Left lung (tissue), 10 donors: Measurements from ENCODE around the gene ELF1. TPM values are rescaled to one million over a fixed set of nuclear protein-coding genes. Genes with fewer than 3 reads are reported as not detected.

Source experiments
- ATAC-seq: fragments of 200-7000 bp; cut with Tn5 transposase; one replicate; pipeline ENCODE4 v1.9.1; 2020; ENCODE audit warnings: moderate library complexity
- DNase-seq, 4 donors: peaks; one replicate each; pipeline ENCODE4 v3.0.0-alpha.2; 2013 to 2020
- H3K27ac ChIP-seq, 2 donors: fragments of 200-600 bp; sonication (generic) in 1 of 2; one replicate each; pipeline versions ENCODE4 v1.5.0 to v1.8.0; 2020 to 2021
- H3K27me3 ChIP-seq, 2 donors: fragments of 200-600 bp; sonication (generic) in 1 of 2; one replicate each; pipeline versions ENCODE4 v1.5.0 to v1.8.0; 2020 to 2021
- H3K36me3 ChIP-seq, 2 donors: fragments of 200-600 bp; sonication (generic) in 1 of 2; one replicate each; pipeline versions ENCODE4 v1.5.0 to v1.8.0; 2020 to 2021
- H3K4me1 ChIP-seq, 2 donors: fragments of 200-600 bp; one replicate each; pipeline ENCODE4 v1.8.0; 2021
- H3K4me3 ChIP-seq, 2 donors: fragments of 200-600 bp; sonication (generic) in 1 of 2; one replicate each; pipeline versions ENCODE4 v1.5.0 to v1.8.0; 2020 to 2021; ENCODE audit warnings: mild to moderate bottlenecking in 1 of 2
- H3K9me3 ChIP-seq, 2 donors: fragments of 200-600 bp; sonication (generic) in 1 of 2; one replicate each; pipeline versions ENCODE4 v1.5.0 to v1.8.0; 2020 to 2021
- intact Hi-C, 2 donors: fragments of 100-400 bp; cut with DNase I; formaldehyde crosslinking; loops; one replicate each; pipeline versions ENCODE4 v1.11.2 to v1.14.2; 2022
- polyA plus RNA-seq, 6 donors: library from polyadenylated mRNA; unstranded; fragments of 120-200 nt; gene quantifications; one replicate each; pipeline ENCODE4 v1.2.1, GENCODE V29; 2013; ENCODE audit not compliant: insufficient read length in 6 of 6
- total RNA-seq, 2 donors: library from RNA; stranded (reverse); fragmentation: NEBNext Ultra II Directional; extraction: Animal tissue kit (Norgen Biotek cat#: 25700); gene quantifications; one replicate each; pipeline ENCODE4 v1.2.1, GENCODE V29; 2021
- TF ChIP-seq, protein P1 (sequence below), 2 donors: fragments of 200-600 bp; sonication (generic) in 1 of 2; IDR thresholded peaks; one replicate each; pipeline versions ENCODE4 v1.5.0 to v1.8.0; 2021; ENCODE audit warnings: antibody characterized with exemption in 2 of 2
- donor health status: DM: no; HTN: yes; CAD: no.
- donor health status: DM: no; HTN: no; CAD: no.

ELF1 gene
- total and polyA plus RNA-seq, 8 donors = 46.6 to 84.6 (median 52.6) TPM

DNA sequence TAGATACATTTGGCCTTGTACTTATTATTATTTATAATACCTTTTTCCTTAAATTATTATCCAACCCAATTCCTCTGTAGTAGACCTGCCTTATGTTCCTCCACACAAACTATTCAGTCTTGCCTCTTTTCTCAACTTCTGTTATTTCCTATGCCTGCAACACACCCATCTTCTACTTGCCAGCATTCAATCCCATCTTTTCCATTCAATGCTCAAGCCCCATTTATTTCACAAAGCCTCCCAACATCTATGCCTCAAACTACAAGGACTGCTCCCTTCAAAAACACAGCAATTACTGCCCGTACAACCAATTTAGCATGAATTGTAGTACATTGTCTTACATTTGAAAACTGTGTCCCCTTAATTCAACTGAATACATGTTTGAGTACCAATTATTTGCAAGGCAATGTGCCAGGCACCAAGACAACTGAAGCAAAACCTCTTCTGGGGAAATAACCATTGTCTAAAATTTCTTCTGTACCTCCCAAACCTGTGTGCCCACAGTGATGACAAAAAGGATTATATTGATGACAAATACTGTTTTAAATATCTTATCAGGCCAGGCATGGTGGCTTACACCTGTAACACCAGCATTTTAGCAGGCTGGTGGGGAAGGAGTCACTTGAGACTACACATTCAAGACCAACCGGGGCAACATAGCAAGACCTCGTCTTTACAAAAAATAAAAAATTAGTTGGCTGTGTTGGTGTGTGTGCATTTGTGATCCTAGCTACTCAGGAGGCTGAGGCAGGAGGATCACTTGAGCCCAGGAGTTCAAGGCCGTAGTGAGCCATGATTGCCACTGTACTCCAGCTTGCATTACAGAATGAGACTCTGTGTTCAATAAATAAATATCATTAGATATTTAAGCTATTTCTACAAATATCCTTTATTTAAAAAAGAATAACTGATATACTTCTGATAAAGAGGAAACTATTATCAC lies 35.1 kb downstream of the ELF1 start:
- DNase-seq = no peak
- intact Hi-C loops = no loop called here
- peak overlapping the region in 1 of 2 donors; percentile 40 for H3K4me3 ChIP-seq
- H3K27me3 ChIP-seq = no peaks in the 10 kb centered on the region
- peak overlapping the region; percentile 86 to 90 for H3K27ac ChIP-seq
- ATAC-seq = no peak
- TF ChIP-seq, protein P1, sequence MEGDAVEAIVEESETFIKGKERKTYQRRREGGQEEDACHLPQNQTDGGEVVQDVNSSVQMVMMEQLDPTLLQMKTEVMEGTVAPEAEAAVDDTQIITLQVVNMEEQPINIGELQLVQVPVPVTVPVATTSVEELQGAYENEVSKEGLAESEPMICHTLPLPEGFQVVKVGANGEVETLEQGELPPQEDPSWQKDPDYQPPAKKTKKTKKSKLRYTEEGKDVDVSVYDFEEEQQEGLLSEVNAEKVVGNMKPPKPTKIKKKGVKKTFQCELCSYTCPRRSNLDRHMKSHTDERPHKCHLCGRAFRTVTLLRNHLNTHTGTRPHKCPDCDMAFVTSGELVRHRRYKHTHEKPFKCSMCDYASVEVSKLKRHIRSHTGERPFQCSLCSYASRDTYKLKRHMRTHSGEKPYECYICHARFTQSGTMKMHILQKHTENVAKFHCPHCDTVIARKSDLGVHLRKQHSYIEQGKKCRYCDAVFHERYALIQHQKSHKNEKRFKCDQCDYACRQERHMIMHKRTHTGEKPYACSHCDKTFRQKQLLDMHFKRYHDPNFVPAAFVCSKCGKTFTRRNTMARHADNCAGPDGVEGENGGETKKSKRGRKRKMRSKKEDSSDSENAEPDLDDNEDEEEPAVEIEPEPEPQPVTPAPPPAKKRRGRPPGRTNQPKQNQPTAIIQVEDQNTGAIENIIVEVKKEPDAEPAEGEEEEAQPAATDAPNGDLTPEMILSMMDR (IDR thresholded peaks at IDR 0.05) = no peak
- peaks cover 21 to 89% of the 10 kb centered on the region in 2 donors for H3K4me1 ChIP-seq
- H3K36me3 ChIP-seq = peaks cover 0 to 7% of the 10 kb centered on the region in 2 donors
- no peaks in the 10 kb centered on the region for H3K9me3 ChIP-seq

DNA sequence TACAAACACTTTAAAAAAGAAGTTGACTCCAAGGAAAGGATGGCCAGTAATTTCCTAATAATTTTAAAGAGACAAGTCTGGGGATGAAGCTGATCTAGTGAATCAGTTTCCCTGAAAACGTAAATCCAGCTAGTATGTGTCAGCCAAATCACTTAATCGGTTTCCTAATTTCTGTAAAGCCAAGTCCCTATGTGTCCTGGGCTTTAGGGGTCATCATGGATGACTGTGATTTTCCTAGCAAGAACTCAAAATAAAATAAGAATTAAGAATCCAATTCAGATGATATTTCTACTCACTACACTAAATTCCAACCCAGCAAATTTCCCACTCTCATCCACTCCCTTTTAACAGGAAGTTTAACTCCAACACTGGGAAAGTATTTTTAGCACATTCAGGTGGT lies 35.9 kb downstream of the ELF1 start:
- ATAC-seq (peak; percentile 24), DNase-seq (no peak)
- intact Hi-C loops = no loop called here
- TF ChIP-seq, protein P1 (IDR thresholded peaks at IDR 0.05) = no peak
- peaks cover 0 to 7% of the 10 kb centered on the region in 2 donors for H3K36me3 ChIP-seq
- peak overlapping the region; percentile 86 to 90 for H3K27ac ChIP-seq
- H3K27me3 ChIP-seq = no peaks in the 10 kb centered on the region
- peak overlapping the region in 1 of 2 donors; percentile 40 for H3K4me3 ChIP-seq
- no peaks in the 10 kb centered on the region for H3K9me3 ChIP-seq
- peaks cover 21 to 95% of the 10 kb centered on the region in 2 donors for H3K4me1 ChIP-seq

DNA sequence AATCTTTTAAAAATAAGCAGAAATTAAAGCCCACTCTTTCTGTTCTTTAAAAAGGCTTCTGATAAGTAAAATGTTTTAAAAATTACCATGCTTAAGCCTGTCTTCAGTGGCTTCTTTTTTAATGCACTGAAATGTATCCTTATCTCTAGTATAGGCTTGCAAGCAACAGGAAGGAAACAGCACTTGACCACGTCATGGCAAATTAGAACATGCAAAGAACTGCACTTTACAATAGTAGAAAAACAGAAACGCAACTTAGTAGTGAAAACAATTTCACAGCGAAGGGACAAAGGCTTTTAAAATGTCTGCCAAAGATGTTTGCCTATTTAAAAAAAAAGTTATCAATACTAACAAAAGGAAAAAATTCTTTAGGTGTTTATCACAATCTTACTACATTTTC lies 36.3 kb downstream of the ELF1 start:
- H3K4me3 ChIP-seq = peak overlapping the region in 1 of 2 donors; percentile 40
- H3K27ac ChIP-seq = peak overlapping the region; percentile 86 to 90
- intact Hi-C loops = no loop called here
- TF ChIP-seq, protein P1 (IDR thresholded peaks at IDR 0.05) = no peak
- H3K36me3 ChIP-seq = peaks cover 0 to 7% of the 10 kb centered on the region in 2 donors
- peaks cover 21 to 95% of the 10 kb centered on the region in 2 donors for H3K4me1 ChIP-seq
- H3K27me3 ChIP-seq = no peaks in the 10 kb centered on the region
- ATAC-seq (peak; percentile 68), DNase-seq (peak in 3 of 4 donors; percentile 39 to 81 (median 51))
- H3K9me3 ChIP-seq = no peaks in the 10 kb centered on the region

DNA sequence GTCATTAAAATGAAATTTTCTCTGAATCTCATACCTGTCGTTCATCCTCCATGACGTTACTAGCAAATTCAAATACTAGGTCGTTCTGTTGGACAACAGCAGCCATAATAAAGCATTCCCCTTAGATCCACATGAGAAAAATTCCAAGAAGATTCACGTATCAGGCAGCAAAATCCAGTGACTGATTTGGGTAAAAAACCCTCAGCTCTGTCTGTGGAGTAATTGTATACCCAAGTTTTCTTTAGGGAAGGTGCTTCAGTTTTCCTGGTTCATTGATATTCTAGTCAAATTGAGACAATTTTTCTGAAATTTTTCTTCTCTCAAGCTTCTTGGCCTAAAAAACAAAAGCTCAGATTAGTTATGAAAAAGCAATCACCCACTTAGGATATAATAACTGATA lies 37.2 kb downstream of the ELF1 start:
- peaks cover 0 to 7% of the 10 kb centered on the region in 2 donors for H3K36me3 ChIP-seq
- no peaks in the 10 kb centered on the region for H3K9me3 ChIP-seq
- no peak for DNase-seq
- no peaks in the 10 kb centered on the region for H3K27me3 ChIP-seq
- peak overlapping the region; percentile 86 to 90 for H3K27ac ChIP-seq
- H3K4me1 ChIP-seq = peaks cover 22 to 96% of the 10 kb centered on the region in 2 donors
- no peak for ATAC-seq
- intact Hi-C loops = no loop called here
- TF ChIP-seq, protein P1 (IDR thresholded peaks at IDR 0.05) = no peak
- peak overlapping the region; percentile 12 to 40 for H3K4me3 ChIP-seq

DNA sequence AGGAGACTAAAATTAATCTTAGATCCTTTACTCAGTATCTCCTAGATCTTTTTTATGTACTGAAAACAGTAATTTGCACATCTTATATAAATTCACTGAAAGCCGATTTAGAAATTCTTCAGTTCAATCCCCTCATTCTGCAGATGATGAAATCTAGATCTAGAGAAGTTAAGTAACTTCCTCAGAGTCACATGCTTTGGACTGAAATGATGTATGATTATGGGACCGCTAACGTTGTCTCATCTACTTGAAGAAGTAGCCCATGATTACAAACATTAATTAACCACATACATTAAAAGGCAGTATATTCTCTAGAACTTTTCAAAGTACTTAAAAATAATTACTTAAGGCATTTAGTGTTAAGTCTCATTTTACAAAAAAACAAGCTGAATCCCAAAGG lies 37.8 kb downstream of the ELF1 start:
- H3K9me3 ChIP-seq = no peaks in the 10 kb centered on the region
- peaks cover 25 to 98% of the 10 kb centered on the region in 2 donors for H3K4me1 ChIP-seq
- peak overlapping the region; percentile 12 to 40 for H3K4me3 ChIP-seq
- H3K27ac ChIP-seq = peak overlapping the region; percentile 86 to 90
- no peak for ATAC-seq
- no peaks in the 10 kb centered on the region for H3K27me3 ChIP-seq
- intact Hi-C loops = no loop called here
- DNase-seq = no peak
- peaks cover 0 to 7% of the 10 kb centered on the region in 2 donors for H3K36me3 ChIP-seq
- TF ChIP-seq, protein P1 (IDR thresholded peaks at IDR 0.05) = no peak
